Stimulated activated CD4-positive, alpha-beta T cell treated with anti-CD3 and anti-CD28 coated beads, Interleukin-1b, Interleukin-23, amount 100 ng/mL, for 1 hour (primary cell): ENCODE results near the gene QRICH1.

ENCODE experiments used
- DNase-seq, 2 donors: peaks; one replicate each; pipeline ENCODE4 v3.0.0-alpha.2; 2020; ENCODE audit warnings: low read depth in 2 of 2

Gene QRICH1

GRCh38 chr3:48999085-48999858, 94.6 kb downstream of the QRICH1 start:
- DNase-seq: no peak

- DNase-seq: no peak
Measured at GRCh38 chr3:48997714-48998637, 95.9 kb downstream of the QRICH1 start.

DNA sequence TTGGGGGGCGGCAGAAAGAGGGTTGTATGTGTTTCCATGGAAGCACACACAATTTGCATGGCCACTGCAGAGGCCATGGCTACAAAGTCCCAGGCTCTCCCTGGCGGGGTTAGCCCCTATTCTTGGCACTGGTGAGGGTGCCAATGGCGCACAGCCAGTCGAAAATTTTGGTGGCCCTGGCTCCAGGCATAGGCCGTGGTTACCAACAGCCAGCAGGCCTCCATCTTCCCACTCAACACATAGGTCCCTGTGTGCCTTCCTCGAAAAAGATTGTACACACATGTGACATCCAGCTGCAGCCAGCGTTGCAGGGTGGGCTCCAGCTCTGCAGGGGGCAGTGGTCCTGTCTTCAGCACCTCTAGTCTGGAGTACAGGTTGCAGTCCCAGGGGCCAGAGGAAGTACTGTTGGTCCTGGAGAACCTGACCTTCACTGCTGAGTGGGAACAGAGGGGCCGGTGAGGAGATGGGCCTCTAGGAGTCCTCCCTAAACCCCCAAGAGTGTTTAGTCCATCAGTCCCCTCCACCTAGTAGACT, 96.7 kb downstream of the QRICH1 start:
- DNase-seq: no peak

DNA sequence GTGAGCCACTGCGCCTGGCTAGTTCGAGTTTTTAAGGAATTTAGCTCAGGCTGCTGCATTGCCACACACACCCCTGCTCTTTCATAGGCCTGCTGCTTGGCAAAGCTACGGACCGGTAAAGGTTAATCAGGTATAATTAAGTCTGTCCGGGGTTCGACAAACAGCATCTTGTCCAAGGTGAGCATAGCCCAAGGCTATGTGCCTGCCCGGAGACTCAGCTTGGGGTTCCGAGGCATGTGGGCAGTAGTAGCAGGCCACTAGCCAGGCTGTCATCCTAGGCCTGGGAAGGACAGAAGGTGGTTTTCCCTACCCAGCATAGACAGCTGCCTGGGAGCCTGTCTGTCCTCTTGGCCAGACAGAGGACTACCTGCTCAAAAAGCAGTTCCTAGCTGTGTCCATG, 97.2 kb downstream of the QRICH1 start:
- DNase-seq: no peak

DNA sequence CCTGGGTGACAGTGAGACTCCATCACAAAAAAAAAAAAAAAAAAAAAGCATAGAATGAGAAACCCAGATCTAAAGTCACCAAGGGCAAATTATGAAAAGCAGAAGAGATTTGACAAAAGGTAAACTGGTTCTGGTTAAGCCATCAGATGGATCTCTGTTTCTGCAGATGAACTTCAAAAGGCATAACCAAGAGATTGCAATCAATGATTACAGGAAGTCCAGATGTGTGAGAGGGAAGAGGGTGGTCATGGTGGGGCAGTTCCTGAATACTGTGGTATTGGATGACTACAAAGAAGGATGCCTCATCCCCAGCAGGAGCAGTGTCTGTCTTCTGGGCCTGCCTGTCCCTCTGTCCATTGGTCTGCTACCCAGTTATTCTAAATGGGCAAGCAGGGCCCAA, 100.0 kb downstream of the QRICH1 start:
- DNase-seq: no peak

DNA sequence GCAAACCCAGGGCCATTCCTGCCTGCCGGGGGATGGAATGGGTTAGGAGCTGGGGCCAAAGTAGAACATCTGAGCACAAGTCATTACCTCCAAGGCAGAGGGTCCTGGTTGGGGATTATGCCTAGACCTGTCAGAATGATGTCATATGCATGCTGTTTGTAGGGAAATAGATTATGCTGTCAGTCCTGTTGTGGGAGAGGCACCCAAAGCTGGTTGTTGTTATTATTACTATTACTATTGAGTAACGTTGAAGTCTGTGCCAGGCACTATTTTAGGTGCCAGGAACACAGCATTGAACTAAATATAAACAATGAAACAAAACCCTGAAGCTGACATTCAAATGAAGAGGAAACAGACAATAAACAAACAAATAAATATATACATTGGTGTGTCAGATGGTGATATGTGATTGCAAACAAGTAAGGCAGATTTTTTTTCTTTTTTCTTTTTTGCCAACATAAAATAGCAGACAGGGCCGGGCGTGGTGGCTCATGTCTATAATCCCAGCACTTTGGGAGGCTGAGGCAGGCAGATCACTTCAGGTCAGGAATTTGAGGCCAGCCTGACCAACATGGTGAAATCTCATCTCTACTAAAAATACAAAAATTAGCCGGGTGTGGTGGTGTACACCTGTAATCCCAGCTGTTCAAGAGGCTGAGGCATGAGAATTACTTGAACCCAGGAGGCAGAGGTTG, 101.9 kb downstream of the QRICH1 start:
- DNase-seq: no peak

DNA sequence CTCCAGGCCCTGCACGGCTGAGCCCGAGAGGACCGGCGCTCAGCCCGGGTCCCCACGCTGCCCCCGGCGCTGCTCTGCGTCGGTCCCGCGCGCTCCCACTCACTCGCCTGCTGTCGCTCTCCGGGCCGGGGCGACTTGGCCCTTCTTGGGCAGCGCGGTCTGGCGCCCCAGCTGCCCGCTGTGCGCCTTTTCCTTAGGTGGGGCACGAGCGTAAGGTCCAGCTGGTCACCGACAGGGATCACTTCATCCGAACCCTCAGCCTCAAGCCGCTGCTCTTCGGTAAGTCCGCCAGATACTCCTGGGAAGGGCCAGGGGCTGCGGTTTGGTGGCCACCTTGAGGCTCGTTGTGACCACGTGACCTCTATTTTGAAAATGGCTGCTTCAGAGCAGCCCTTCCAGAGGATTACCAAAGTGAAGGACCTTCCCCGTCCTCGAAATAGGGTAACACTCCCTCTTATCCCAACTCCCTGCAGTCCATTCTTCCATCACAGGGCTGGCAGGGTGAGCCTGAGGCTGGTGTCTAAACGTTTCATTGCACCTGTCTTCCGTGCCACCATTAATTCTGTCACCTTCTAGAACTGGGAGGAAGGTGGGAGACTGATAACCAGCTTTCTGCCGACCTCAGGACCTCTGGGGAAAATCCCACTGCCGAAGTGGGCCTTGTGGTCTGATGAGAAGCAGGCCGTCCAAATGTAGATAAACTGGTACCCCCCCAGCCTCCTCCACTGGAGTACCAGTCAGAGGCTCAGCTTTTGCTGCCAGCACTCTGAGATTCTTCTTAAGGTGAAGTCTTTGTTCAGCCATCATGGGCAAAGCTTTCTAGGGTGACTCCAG, 103.0 kb downstream of the QRICH1 start:
- DNase-seq: no peak

DNA sequence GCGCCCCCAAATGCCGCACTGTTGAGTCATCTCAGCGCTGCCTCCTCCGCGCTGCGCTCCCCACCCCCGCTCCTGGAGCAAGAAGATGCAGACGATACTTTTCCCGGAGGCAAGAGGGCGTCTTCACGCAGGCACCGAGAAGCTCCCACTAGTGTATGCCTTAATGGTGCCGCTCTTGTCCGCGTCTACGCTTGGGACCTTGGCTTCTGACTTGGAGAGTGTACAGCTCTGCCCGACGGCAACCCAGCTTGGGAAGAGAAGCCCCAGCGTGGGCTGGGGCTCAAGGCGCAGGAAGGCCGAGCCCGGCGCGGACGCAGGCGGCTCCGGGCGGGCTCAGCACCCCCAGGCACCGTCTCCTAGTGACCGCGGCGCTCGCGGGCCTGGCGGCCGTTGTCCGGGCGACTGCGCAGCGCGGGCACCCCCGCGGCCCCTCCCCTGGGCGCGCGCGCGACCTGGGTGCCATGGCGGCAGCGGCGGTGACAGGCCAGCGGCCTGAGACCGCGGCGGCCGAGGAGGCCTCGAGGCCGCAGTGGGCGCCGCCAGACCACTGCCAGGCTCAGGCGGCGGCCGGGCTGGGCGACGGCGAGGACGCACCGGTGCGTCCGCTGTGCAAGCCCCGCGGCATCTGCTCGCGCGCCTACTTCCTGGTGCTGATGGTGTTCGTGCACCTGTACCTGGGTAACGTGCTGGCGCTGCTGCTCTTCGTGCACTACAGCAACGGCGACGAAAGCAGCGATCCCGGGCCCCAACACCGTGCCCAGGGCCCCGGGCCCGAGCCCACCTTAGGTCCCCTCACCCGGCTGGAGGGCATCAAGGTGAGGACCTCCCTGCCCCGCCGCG, 103.9 kb downstream of the QRICH1 start, which contains the start of gene P4HTM:
Gene P4HTM (plus strand): TSS at position 446 of the 840 bp plus-strand sequence. CDS start 16 bp downstream, at position 462.
- peak; percentile 33 to 69 for DNase-seq

DNA sequence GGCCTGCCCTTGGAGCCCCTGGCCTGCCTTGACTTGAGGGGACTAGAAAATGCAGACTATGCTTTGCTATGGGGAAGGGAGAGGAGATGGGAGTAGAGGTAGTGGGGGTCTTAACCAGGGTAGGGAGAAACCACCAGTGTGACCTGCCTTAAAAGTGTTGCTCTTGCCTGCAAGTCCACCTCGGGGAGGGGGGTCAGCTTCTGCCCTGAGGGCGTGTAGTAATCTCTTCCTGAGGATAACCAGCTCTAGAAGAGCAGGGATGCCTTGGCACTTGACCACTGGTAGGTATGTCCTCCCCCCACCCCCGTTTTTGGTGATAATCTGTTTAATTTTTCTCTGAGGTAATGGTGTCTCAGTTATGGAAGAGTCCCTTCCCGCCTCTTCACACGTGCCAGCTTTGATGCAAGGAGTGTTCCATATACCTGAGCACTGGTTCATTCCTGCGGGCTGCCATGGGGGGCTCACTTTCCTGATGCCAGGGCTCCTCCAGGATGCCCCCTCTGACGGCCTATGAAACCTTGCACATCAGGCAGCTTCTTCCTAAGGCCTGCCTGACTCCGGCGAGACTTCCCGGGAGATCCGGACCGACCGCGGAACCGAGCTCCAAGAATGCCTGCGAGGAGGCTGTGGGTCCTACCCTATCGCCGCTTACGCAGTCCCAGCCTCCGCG, 104.6 kb downstream of the QRICH1 start:
- DNase-seq: no peak

DNA sequence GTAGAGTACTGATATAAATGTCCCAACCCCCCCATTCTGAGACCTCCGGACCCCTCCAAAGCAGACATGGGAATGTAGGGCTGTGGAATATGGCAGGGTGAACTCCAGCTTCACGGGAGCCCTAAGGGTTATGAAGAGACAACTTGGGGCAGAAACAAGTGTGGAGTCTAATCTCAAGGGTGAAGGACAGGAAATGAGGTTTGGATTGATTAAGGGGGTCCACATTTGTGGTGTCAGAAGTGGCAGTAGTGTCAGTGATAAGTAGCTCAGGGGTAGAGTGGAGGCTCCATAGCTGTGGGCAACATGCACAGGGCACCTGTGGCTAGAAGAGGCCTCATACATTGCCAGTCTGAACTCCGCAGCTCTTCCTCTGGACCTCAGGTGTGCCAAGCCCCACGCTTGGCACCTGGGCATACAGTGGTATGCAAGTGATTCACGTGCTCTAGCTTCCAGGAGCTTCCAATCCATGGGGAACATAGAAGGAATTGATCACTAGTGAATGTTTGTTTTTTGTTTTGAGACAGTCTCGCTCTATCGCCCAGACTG, 108.0 kb downstream of the QRICH1 start:
- DNase-seq: no peak

DNA sequence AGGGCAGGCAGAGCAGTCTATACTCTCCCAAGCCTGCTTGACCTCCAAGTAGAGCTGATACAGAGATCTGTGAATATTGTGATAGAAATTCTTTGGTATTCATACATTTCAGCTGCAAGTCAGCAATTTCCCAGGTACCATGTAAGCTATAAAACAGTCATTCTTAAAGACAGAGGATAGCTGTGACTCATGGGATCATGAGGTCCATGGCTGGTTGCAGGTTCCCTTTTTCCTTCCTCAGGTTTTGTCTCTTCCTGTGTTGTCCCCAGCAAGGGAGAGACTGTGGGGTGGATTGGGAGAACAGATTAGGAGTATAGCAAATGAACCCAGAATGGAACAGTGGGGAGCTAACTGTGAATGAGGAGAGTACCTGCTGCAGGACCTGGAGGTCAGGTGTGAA, 109.2 kb downstream of the QRICH1 start:
- no peak for DNase-seq

GRCh38 chr3:48983096-48983495, 110.8 kb downstream of the QRICH1 start:
- no peak for DNase-seq

GRCh38 chr3:48982686-48983085, 111.2 kb downstream of the QRICH1 start:
- DNase-seq: no peak

DNA sequence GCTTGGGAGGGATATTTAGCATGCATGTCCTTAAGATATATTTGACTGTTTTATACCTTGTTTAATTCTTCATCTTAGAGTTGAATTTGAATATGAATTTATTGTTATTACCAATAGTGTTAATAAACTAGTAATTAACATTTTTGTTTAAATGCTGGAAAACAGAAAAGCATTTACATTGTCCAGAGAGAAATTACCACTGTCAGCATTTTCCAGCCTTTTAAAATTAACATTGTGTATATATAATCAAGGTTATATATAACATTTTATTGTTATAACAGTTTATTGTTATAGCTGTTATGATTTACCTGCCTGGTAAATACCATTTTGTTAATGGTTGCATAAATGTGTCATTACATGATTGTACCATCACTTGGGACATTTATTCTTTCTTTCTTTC, 111.9 kb downstream of the QRICH1 start:
- DNase-seq: no peak

GRCh38 chr3:48980295-48980694, 113.6 kb downstream of the QRICH1 start:
- no peak for DNase-seq
